ENCODE data around the gene PACSIN2.
"Not testable (repeated sequence)": the region's sequence is repeated elsewhere in the genome, so short reads cannot be mapped to it uniquely, and the experiment has no call there.

PACSIN2 gene

GRCh38 chr22:43011079-43011478 is 3.9 kb downstream of the PACSIN2 start:
- DNase-seq (ENCODE audit: low read depth), result no peak

- DNase-seq (ENCODE audit: low read depth), result no peak
Measured at GRCh38 chr22:43009444-43009843, 5.5 kb downstream of the PACSIN2 start.

GRCh38 chr22:43008921-43009320 is 6.0 kb downstream of the PACSIN2 start:
- no peak for DNase-seq (ENCODE audit: low read depth)

GRCh38 chr22:43008509-43008908 is 6.4 kb downstream of the PACSIN2 start:
- no peak for DNase-seq (ENCODE audit: low read depth)

- no peak for DNase-seq (ENCODE audit: low read depth)
Measured at GRCh38 chr22:43007519-43008102, 7.3 kb downstream of the PACSIN2 start.

GRCh38 chr22:43006753-43007152 is 8.2 kb downstream of the PACSIN2 start:
- no peak for DNase-seq (ENCODE audit: low read depth)

GRCh38 chr22:43006016-43006505 is 8.9 kb downstream of the PACSIN2 start:
- DNase-seq (ENCODE audit: low read depth), result no peak

- no peak for DNase-seq (ENCODE audit: low read depth)
Measured at GRCh38 chr22:43005106-43005505, 9.8 kb downstream of the PACSIN2 start.

- no peak for DNase-seq (ENCODE audit: low read depth)
Measured at GRCh38 chr22:43004362-43005035, 10.4 kb downstream of the PACSIN2 start.

- DNase-seq (ENCODE audit: low read depth), result peak; percentile 68
Measured at GRCh38 chr22:43002202-43002586, 12.8 kb downstream of the PACSIN2 start.

- DNase-seq (ENCODE audit: low read depth), result no peak
Measured at GRCh38 chr22:43001271-43002201, 13.4 kb downstream of the PACSIN2 start.

GRCh38 chr22:43000441-43001175 is 14.3 kb downstream of the PACSIN2 start:
- DNase-seq (ENCODE audit: low read depth), result no peak

GRCh38 chr22:42997582-42998090 is 17.3 kb downstream of the PACSIN2 start:
- DNase-seq (ENCODE audit: low read depth), result no peak

- DNase-seq (ENCODE audit: low read depth), result no peak
Measured at GRCh38 chr22:42996646-42997365, 18.1 kb downstream of the PACSIN2 start.

- not testable (repeated sequence) for DNase-seq (ENCODE audit: low read depth)
Measured at GRCh38 chr22:42995654-42996053, 19.3 kb downstream of the PACSIN2 start.

GRCh38 chr22:42994917-42995562 is 19.9 kb downstream of the PACSIN2 start:
- DNase-seq (ENCODE audit: low read depth), result no peak

- no peak for DNase-seq (ENCODE audit: low read depth)
Measured at GRCh38 chr22:42994276-42994916, 20.6 kb downstream of the PACSIN2 start.

- no peak for DNase-seq (ENCODE audit: low read depth)
Measured at GRCh38 chr22:42993651-42994275, 21.2 kb downstream of the PACSIN2 start.

- DNase-seq (ENCODE audit: low read depth), result no peak
Measured at GRCh38 chr22:42992886-42993479, 22.0 kb downstream of the PACSIN2 start.
